Progenitor cell of endocrine pancreas (in vitro differentiated cells): Measurements from ENCODE around the gene ATP2B2. TPM values are rescaled to one million over a fixed set of nuclear protein-coding genes. Genes with fewer than 3 reads are reported as not detected.

Experiments
- DNase-seq: peaks from one replicate; pipeline ENCODE4 v3.0.0; 2021; ENCODE audit warnings: low spot score; ENCODE audit not compliant: unreplicated experiment
- H3K27ac Mint-ChIP-seq: 2 replicates; pipeline ENCODE4 v1.8.0; 2021; ENCODE audit warnings: mild to moderate bottlenecking, moderate library complexity, mixed read lengths
- H3K27me3 Mint-ChIP-seq: 2 replicates; pipeline ENCODE4 v1.8.0; 2021; ENCODE audit warnings: mixed read lengths
- H3K36me3 Mint-ChIP-seq: 2 replicates; pipeline ENCODE4 v1.8.0; 2022; ENCODE audit warnings: mixed read lengths; ENCODE audit not compliant: insufficient read depth
- H3K4me1 Mint-ChIP-seq: 2 replicates; pipeline ENCODE4 v1.8.0; 2021; ENCODE audit warnings: low read depth, mixed read lengths
- H3K4me3 Mint-ChIP-seq: 2 replicates; pipeline ENCODE4 v1.8.0; 2021; ENCODE audit warnings: low read depth, mild to moderate bottlenecking, moderate library complexity, mixed read lengths
- H3K9me3 Mint-ChIP-seq: 2 replicates; pipeline ENCODE4 v1.8.0; 2021; ENCODE audit warnings: low read depth, mixed read lengths
- CTCF ChIP-seq: fragments of 200-600 bp; sonication (generic); IDR thresholded peaks from one replicate; pipeline ENCODE4 v1.5.0; 2021; ENCODE audit warnings: antibody characterized with exemption, mild to moderate bottlenecking; ENCODE audit not compliant: unreplicated experiment
- total RNA-seq: library from RNA; stranded (reverse); gene quantifications from 2 replicates; pipeline ENCODE4 v1.2.1, GENCODE V29; 2021

The ATP2B2 gene
- total RNA-seq, 1 donor from 2014 or later: 0.07 TPM

GRCh38 chr3:10366651-10367101 lies 138.7 kb downstream of the ATP2B2 start:
- Mint-ChIP-seq H3K27me3 (peaks cover 4% of the 10 kb centered on the region), H3K4me1 (no peaks in the 10 kb centered on the region), H3K9me3 (no peaks in the 10 kb centered on the region), H3K4me3 (no peak overlapping the region), H3K36me3 (no peaks in the 10 kb centered on the region), H3K27ac (no peak overlapping the region)
- TF ChIP-seq CTCF: no peak
- no peak for DNase-seq

GRCh38 chr3:10365791-10366190 lies 139.6 kb downstream of the ATP2B2 start:
- Mint-ChIP-seq H3K4me3 (no peak overlapping the region), H3K27ac (no peak overlapping the region), H3K4me1 (no peaks in the 10 kb centered on the region), H3K36me3 (no peaks in the 10 kb centered on the region), H3K27me3 (peaks cover 9% of the 10 kb centered on the region), H3K9me3 (peaks cover 2% of the 10 kb centered on the region)
- TF ChIP-seq CTCF: no peak
- no peak for DNase-seq

GRCh38 chr3:10365316-10365715 lies 140.1 kb downstream of the ATP2B2 start:
- Mint-ChIP-seq H3K36me3 (no peaks in the 10 kb centered on the region), H3K4me1 (no peaks in the 10 kb centered on the region), H3K9me3 (peaks cover 2% of the 10 kb centered on the region), H3K4me3 (no peak overlapping the region), H3K27ac (no peak overlapping the region), H3K27me3 (peaks cover 5% of the 10 kb centered on the region)
- DNase-seq: no peak
- TF ChIP-seq CTCF: no peak

GRCh38 chr3:10364806-10365205 lies 140.6 kb downstream of the ATP2B2 start:
- peaks cover 5% of the 10 kb centered on the region for H3K27me3 Mint-ChIP-seq
- no peaks in the 10 kb centered on the region for H3K36me3 Mint-ChIP-seq
- no peak for DNase-seq
- no peak overlapping the region for H3K27ac Mint-ChIP-seq
- peaks cover 2% of the 10 kb centered on the region for H3K9me3 Mint-ChIP-seq
- no peak overlapping the region for H3K4me3 Mint-ChIP-seq
- no peak for TF ChIP-seq CTCF
- no peaks in the 10 kb centered on the region for H3K4me1 Mint-ChIP-seq

- TF ChIP-seq CTCF: no peak
- Mint-ChIP-seq H3K4me3 (no peak overlapping the region), H3K36me3 (no peaks in the 10 kb centered on the region), H3K9me3 (peaks cover 2% of the 10 kb centered on the region), H3K4me1 (no peaks in the 10 kb centered on the region), H3K27me3 (peaks cover 5% of the 10 kb centered on the region), H3K27ac (no peak overlapping the region)
- no peak for DNase-seq
Observed at GRCh38 chr3:10363935-10364334, 141.5 kb downstream of the ATP2B2 start.
